Uterus (tissue), 2 donors: ENCODE measurements around the gene CEACAM18.

Experiments
- CTCF ChIP-seq, 4 experiments: fragments of 200-600 bp in 2 of 4; fragments of 450-650 bp in 2 of 4; sonication (generic) in 2 of 4; IDR thresholded peaks; one replicate each; pipeline ENCODE4 v1.5.1; 2016 to 2019; ENCODE audit warnings: antibody characterized with exemption in 4 of 4, mild to moderate bottlenecking in 2 of 4, moderate library complexity in 1 of 4
- POLR2A ChIP-seq, 2 donors: fragments of 450-650 bp; IDR thresholded peaks; one replicate each; pipeline ENCODE4 v1.6.1; 2016; ENCODE audit warnings: antibody characterized with exemption in 2 of 2, mild to moderate bottlenecking in 1 of 2, moderate library complexity in 1 of 2

- no peak for TF ChIP-seq CTCF (IDR thresholded peaks at IDR 0.05)
- TF ChIP-seq POLR2A (IDR thresholded peaks at IDR 0.05) = no peak
These were observed 10.3 kb upstream of the CEACAM18 start for GRCh38 chr19:51467864-51468544.
